ENCODE results near the gene BTBD16. TPM values are rescaled to one million over a fixed set of nuclear protein-coding genes. Genes with fewer than 3 reads are reported as not detected.

Gene BTBD16
- total RNA-seq, 6 experiments from 2014 or later, result not detected

DNA sequence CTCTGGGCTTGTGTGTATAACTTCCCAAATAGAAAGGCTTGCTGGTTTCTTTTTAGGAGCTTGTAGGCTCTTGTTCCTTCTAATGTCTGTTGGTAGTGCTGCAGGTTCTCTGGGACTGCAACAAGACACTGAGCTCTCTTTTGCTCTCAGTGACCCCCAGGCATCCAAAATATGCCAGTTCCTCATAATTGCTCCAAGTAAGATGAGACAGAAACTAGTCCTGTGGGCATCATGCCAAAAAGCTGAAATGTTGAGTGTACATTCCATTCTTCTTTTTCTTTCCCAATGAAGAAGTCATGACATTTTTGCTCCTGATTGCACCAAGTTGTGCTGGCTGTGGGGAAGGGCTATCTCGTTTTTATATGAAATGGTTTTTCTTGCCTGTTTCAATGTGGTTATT lies 7.1 kb upstream of the BTBD16 start:
- Mint-ChIP-seq H3K27me3 (ENCODE audit: insufficient read depth) (no peaks in the 10 kb centered on the region), H3K4me1 (ENCODE audit: low read depth) (peaks cover 40% of the 10 kb centered on the region), H3K36me3 (ENCODE audit: low read depth) (peaks cover 19% of the 10 kb centered on the region), H3K9me3 (peaks cover 15% of the 10 kb centered on the region), H3K27ac (peak overlapping the region; percentile 62), H3K4me3 (peak overlapping the region; percentile 66)
- DNase-seq, result peak; percentile 88
- TF ChIP-seq, protein P1, sequence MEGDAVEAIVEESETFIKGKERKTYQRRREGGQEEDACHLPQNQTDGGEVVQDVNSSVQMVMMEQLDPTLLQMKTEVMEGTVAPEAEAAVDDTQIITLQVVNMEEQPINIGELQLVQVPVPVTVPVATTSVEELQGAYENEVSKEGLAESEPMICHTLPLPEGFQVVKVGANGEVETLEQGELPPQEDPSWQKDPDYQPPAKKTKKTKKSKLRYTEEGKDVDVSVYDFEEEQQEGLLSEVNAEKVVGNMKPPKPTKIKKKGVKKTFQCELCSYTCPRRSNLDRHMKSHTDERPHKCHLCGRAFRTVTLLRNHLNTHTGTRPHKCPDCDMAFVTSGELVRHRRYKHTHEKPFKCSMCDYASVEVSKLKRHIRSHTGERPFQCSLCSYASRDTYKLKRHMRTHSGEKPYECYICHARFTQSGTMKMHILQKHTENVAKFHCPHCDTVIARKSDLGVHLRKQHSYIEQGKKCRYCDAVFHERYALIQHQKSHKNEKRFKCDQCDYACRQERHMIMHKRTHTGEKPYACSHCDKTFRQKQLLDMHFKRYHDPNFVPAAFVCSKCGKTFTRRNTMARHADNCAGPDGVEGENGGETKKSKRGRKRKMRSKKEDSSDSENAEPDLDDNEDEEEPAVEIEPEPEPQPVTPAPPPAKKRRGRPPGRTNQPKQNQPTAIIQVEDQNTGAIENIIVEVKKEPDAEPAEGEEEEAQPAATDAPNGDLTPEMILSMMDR (IDR thresholded peaks at IDR 0.05), result no peak

DNA sequence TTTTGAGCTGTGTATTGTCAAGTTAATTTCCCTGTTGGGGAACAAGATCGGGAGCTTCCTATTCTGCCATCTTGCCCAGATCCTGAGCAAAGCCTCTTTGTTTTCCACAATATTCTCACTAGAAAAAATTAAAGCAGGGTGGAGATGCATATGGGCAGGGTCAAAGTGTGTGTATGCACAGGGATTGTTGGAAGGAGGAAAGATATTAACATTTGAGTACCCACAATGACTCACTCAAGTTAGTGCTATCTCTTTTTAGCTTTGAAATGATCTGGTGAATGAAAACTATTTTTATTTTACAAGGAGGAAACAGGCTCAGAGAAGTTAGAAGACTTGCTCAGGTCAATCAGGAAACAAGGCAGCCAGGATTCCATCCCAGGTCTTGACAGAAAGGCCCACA lies 6.7 kb upstream of the BTBD16 start:
- DNase-seq, result peak; percentile 33
- TF ChIP-seq, protein P1 (IDR thresholded peaks at IDR 0.05), result no peak
- peaks cover 19% of the 10 kb centered on the region for H3K36me3 Mint-ChIP-seq (ENCODE audit: low read depth)

DNA sequence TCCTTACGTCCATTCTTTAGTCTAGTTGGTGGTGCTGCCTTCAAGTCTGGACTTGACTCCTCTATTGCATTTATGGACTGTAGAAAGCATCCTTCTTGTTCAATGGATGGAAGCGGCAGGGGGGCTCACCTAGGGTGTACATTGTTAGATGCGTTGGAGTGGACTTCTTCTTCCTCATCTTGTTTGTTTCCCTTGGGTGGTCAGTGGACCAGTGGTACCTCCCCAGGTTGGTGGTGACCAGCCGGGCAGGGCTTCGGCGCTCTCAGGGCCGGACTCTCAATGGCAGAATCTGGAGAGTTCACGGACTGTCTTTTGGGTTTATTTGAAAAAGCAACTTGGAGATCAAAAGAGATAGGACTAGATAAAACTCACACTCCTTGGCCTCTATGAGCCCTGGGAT lies 6.2 kb upstream of the BTBD16 start:
- Mint-ChIP-seq H3K27me3 (ENCODE audit: insufficient read depth) (no peaks in the 10 kb centered on the region), H3K27ac (peak overlapping the region; percentile 62), H3K36me3 (ENCODE audit: low read depth) (peaks cover 16% of the 10 kb centered on the region), H3K4me1 (ENCODE audit: low read depth) (peaks cover 39% of the 10 kb centered on the region), H3K4me3 (peak overlapping the region; percentile 66), H3K9me3 (peaks cover 15% of the 10 kb centered on the region)
- DNase-seq, result no peak
- TF ChIP-seq, protein P1 (IDR thresholded peaks at IDR 0.05), result no peak

More for the DNA sequence above, 6.7 kb upstream of the BTBD16 start:
- Mint-ChIP-seq H3K27ac (peak overlapping the region; percentile 62), H3K4me1 (ENCODE audit: low read depth) (peaks cover 39% of the 10 kb centered on the region), H3K4me3 (peak overlapping the region; percentile 66), H3K27me3 (ENCODE audit: insufficient read depth) (no peaks in the 10 kb centered on the region), H3K9me3 (peaks cover 15% of the 10 kb centered on the region)

DNA sequence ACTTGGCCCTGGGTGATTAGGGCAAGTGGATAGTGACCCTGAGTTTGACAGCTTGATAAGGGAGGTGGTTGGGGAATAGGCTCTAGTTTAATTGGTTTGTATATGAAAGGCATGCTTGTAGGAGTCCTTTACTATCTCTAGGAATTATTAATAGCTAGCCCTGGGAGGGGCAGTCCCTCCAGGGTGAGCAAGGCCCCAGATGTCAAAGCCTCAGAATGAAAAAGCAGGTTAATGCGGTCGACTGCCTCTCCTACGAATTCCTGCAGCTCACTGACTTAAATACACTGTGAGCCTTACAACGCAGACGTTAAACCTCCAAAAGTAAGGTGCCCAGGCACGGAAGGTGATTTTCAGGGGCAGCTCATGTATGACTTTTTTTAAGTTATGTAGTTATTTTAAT lies 5.2 kb upstream of the BTBD16 start:
- DNase-seq, result no peak
- H3K27ac Mint-ChIP-seq, result no peak overlapping the region
- peaks cover 15% of the 10 kb centered on the region for H3K9me3 Mint-ChIP-seq
- H3K27me3 Mint-ChIP-seq (ENCODE audit: insufficient read depth), result no peaks in the 10 kb centered on the region
- peaks cover 39% of the 10 kb centered on the region for H3K4me1 Mint-ChIP-seq (ENCODE audit: low read depth)
- TF ChIP-seq, protein P1 (IDR thresholded peaks at IDR 0.05), result no peak
- H3K4me3 Mint-ChIP-seq, result no peak overlapping the region
- H3K36me3 Mint-ChIP-seq (ENCODE audit: low read depth), result peaks cover 15% of the 10 kb centered on the region

DNA sequence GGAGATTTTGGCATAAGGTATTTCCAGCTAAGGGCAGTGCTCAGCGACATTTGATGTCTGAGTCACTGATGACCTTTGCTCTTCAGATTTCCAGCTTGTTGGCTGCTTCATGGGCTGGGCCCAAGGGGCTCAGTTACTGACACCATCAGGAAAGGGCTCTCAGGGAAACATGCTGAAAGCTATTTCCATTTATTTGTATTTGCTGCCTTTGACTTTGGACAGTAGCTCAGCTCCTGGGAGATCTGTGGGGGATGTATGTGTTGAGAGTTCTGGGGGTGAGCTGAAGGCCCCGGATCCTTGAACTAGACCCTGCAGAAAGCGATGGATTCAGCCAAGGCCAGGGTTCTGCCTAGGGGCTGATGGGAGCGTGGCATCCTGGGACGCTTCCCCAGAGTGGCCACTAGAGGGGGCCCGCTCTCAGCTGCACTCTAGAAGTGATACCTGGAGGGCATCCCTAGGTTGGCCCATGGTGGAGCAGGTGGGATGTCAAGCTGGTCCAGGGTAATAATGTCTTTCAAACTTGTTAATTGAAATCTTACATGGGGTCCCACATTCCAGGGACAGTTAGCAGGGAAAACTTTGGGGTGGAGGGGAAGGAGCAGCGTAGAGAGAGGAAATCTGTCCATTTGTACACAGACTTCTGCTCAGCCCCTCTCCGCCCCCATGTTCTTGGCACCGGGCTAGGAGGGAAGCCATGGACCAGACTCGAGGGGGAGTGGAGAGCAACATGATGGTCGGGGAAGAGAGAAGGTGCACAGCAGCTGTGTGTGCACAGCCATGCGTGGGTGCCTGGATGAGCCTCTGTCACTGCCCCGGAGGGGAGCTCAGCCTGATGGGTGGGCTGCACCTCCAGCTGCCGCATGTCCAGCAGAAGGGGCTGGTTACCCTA lies 3.0 kb upstream of the BTBD16 start:
- peaks cover 4% of the 10 kb centered on the region for H3K36me3 Mint-ChIP-seq (ENCODE audit: low read depth)
- no peak overlapping the region for H3K27ac Mint-ChIP-seq
- peaks cover 36% of the 10 kb centered on the region for H3K4me1 Mint-ChIP-seq (ENCODE audit: low read depth)
- TF ChIP-seq, protein P1 (IDR thresholded peaks at IDR 0.05), result peak; percentile 97
- H3K27me3 Mint-ChIP-seq (ENCODE audit: insufficient read depth), result no peaks in the 10 kb centered on the region
- peaks cover 4% of the 10 kb centered on the region for H3K9me3 Mint-ChIP-seq
- peak; percentile 4 for DNase-seq
- no peak overlapping the region for H3K4me3 Mint-ChIP-seq
